Measurements from ENCODE around the gene MAPKAPK3. TPM values are rescaled to one million over a fixed set of nuclear protein-coding genes. Genes with fewer than 3 reads are reported as not detected.
A peak's percentile ranks its signal among the peaks of the same experiment; 100 is the strongest.

Gene MAPKAPK3
- total RNA-seq, 1 donor from 2014 or later, result 10.7 TPM

GRCh38 chr3:50611464-50612233 lies 5.3 kb upstream of the MAPKAPK3 start, which contains the start of gene CISH:
CISH (minus strand) TSS chr3:50611774; CDS start chr3:50611650, 124 bp downstream.
- H3K4me3 Mint-ChIP-seq (ENCODE audit: unreplicated experiment), result peak within 1 kb of the TSS; percentile 87
- peak; percentile 75 for TF ChIP-seq CTCF (IDR thresholded peaks at IDR 0.05; ENCODE audit: partially characterized antibody, unreplicated experiment)
- H3K4me1 Mint-ChIP-seq (ENCODE audit: low read depth, unreplicated experiment), result peaks cover 19% of the 10 kb centered on the region
- H3K36me3 Mint-ChIP-seq (ENCODE audit: unreplicated experiment), result no peaks in the 10 kb centered on the region
- peaks cover 16% of the 10 kb centered on the region for H3K9me3 Mint-ChIP-seq (ENCODE audit: unreplicated experiment)
- H3K27ac Mint-ChIP-seq (ENCODE audit: unreplicated experiment), result peak within 1 kb of the TSS; percentile 50
- peak; percentile 92 for DNase-seq
- peaks cover 13% of the 10 kb centered on the region for H3K27me3 Mint-ChIP-seq (ENCODE audit: unreplicated experiment)

- peak overlapping the region; percentile 87 for H3K4me3 Mint-ChIP-seq (ENCODE audit: unreplicated experiment)
- peaks cover 16% of the 10 kb centered on the region for H3K9me3 Mint-ChIP-seq (ENCODE audit: unreplicated experiment)
- no peak for DNase-seq
- peaks cover 19% of the 10 kb centered on the region for H3K4me1 Mint-ChIP-seq (ENCODE audit: low read depth, unreplicated experiment)
- peaks cover 13% of the 10 kb centered on the region for H3K27me3 Mint-ChIP-seq (ENCODE audit: unreplicated experiment)
- no peaks in the 10 kb centered on the region for H3K36me3 Mint-ChIP-seq (ENCODE audit: unreplicated experiment)
- TF ChIP-seq CTCF (IDR thresholded peaks at IDR 0.05; ENCODE audit: partially characterized antibody, unreplicated experiment), result no peak
- H3K27ac Mint-ChIP-seq (ENCODE audit: unreplicated experiment), result peak overlapping the region; percentile 50
Observed at GRCh38 chr3:50612234-50612882, 4.6 kb upstream of the MAPKAPK3 start.

GRCh38 chr3:50612970-50613846 lies 3.7 kb upstream of the MAPKAPK3 start:
- no peak for DNase-seq
- H3K27ac Mint-ChIP-seq (ENCODE audit: unreplicated experiment), result no peak overlapping the region
- peak overlapping the region; percentile 87 for H3K4me3 Mint-ChIP-seq (ENCODE audit: unreplicated experiment)
- peaks cover 16% of the 10 kb centered on the region for H3K9me3 Mint-ChIP-seq (ENCODE audit: unreplicated experiment)
- H3K4me1 Mint-ChIP-seq (ENCODE audit: low read depth, unreplicated experiment), result peaks cover 19% of the 10 kb centered on the region
- peaks cover 13% of the 10 kb centered on the region for H3K27me3 Mint-ChIP-seq (ENCODE audit: unreplicated experiment)
- TF ChIP-seq CTCF (IDR thresholded peaks at IDR 0.05; ENCODE audit: partially characterized antibody, unreplicated experiment), result no peak
- no peaks in the 10 kb centered on the region for H3K36me3 Mint-ChIP-seq (ENCODE audit: unreplicated experiment)

- Mint-ChIP-seq H3K36me3 (ENCODE audit: unreplicated experiment) (no peaks in the 10 kb centered on the region), H3K4me1 (ENCODE audit: low read depth, unreplicated experiment) (peaks cover 19% of the 10 kb centered on the region), H3K9me3 (ENCODE audit: unreplicated experiment) (peaks cover 14% of the 10 kb centered on the region), H3K27ac (ENCODE audit: unreplicated experiment) (no peak overlapping the region), H3K4me3 (ENCODE audit: unreplicated experiment) (peak overlapping the region; percentile 49), H3K27me3 (ENCODE audit: unreplicated experiment) (peaks cover 11% of the 10 kb centered on the region)
- no peak for DNase-seq
- TF ChIP-seq CTCF (IDR thresholded peaks at IDR 0.05; ENCODE audit: partially characterized antibody, unreplicated experiment), result no peak
Observed at GRCh38 chr3:50615190-50615589, 1.8 kb upstream of the MAPKAPK3 start.

All from glutamatergic neuron (in vitro differentiated cells).